Measurements from ENCODE around the gene LRRC32.
A peak's percentile ranks its signal among the peaks of the same experiment; 100 is the strongest.

- peak; percentile 63 for TF ChIP-seq POLR2AphosphoS5 (IDR thresholded peaks at IDR 0.05)
- TF ChIP-seq, protein P1, sequence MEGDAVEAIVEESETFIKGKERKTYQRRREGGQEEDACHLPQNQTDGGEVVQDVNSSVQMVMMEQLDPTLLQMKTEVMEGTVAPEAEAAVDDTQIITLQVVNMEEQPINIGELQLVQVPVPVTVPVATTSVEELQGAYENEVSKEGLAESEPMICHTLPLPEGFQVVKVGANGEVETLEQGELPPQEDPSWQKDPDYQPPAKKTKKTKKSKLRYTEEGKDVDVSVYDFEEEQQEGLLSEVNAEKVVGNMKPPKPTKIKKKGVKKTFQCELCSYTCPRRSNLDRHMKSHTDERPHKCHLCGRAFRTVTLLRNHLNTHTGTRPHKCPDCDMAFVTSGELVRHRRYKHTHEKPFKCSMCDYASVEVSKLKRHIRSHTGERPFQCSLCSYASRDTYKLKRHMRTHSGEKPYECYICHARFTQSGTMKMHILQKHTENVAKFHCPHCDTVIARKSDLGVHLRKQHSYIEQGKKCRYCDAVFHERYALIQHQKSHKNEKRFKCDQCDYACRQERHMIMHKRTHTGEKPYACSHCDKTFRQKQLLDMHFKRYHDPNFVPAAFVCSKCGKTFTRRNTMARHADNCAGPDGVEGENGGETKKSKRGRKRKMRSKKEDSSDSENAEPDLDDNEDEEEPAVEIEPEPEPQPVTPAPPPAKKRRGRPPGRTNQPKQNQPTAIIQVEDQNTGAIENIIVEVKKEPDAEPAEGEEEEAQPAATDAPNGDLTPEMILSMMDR (IDR thresholded peaks at IDR 0.05; ENCODE audit: poor library complexity, severe bottlenecking) = no peak
- no peak for TF ChIP-seq EZH2 (IDR thresholded peaks at IDR 0.05; ENCODE audit: borderline replicate concordance, insufficient read depth, low read length, poor library complexity, severe bottlenecking)
- no peak for TF ChIP-seq TAF1 (IDR thresholded peaks at IDR 0.05; ENCODE audit: low read depth)
- TF ChIP-seq MXI1 (conservative IDR thresholded peaks at IDR 0.05; ENCODE audit: poor library complexity, severe bottlenecking) = no peak
- TF ChIP-seq, protein P2, sequence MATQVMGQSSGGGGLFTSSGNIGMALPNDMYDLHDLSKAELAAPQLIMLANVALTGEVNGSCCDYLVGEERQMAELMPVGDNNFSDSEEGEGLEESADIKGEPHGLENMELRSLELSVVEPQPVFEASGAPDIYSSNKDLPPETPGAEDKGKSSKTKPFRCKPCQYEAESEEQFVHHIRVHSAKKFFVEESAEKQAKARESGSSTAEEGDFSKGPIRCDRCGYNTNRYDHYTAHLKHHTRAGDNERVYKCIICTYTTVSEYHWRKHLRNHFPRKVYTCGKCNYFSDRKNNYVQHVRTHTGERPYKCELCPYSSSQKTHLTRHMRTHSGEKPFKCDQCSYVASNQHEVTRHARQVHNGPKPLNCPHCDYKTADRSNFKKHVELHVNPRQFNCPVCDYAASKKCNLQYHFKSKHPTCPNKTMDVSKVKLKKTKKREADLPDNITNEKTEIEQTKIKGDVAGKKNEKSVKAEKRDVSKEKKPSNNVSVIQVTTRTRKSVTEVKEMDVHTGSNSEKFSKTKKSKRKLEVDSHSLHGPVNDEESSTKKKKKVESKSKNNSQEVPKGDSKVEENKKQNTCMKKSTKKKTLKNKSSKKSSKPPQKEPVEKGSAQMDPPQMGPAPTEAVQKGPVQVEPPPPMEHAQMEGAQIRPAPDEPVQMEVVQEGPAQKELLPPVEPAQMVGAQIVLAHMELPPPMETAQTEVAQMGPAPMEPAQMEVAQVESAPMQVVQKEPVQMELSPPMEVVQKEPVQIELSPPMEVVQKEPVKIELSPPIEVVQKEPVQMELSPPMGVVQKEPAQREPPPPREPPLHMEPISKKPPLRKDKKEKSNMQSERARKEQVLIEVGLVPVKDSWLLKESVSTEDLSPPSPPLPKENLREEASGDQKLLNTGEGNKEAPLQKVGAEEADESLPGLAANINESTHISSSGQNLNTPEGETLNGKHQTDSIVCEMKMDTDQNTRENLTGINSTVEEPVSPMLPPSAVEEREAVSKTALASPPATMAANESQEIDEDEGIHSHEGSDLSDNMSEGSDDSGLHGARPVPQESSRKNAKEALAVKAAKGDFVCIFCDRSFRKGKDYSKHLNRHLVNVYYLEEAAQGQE (IDR thresholded peaks at IDR 0.05; ENCODE audit: borderline replicate concordance) = peak; percentile 40
- peak; percentile 10 for TF ChIP-seq RAD21 (conservative IDR thresholded peaks at IDR 0.05)
- TF ChIP-seq EP300 (conservative IDR thresholded peaks at IDR 0.05; ENCODE audit: poor library complexity, severe bottlenecking) = peak; percentile 85
Observed at GRCh38 chr11:76642341-76642740, 28.2 kb downstream of the LRRC32 start.

Data from neural cell (in vitro differentiated cells).